Measurements from ENCODE around the gene TENM4.
"Not testable (repeated sequence)": the region's sequence is repeated elsewhere in the genome, so short reads cannot be mapped to it uniquely, and the experiment has no call there.

The TENM4 gene

DNA sequence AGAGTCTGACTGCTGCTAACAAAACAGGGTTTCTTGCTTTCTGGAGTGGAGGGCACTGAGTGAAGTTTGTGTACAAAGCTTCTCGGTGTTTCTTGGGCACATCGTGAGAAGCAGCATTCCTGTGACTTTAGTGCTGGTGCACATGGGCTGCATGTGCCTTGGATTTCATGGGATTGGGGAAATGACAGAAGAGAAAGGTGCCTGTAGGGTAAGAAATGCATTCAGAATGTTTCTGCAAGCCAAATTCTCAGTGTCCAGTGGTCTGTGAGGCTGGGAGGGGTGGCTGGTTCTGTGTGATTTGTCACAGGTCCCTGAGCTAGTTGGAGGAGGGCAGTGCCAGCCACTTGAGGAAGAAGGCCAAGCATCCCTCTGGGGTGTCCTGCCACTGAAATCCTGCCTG lies 462.0 kb downstream of the TENM4 start:
- Histone ChIP-seq H3K27ac (ENCODE audit: low read depth, low read length) (no peak overlapping the region), H3K27me3 (ENCODE audit: insufficient read depth, low read length) (no peaks in the 10 kb centered on the region), H3K4me3 (ENCODE audit: low read depth, low read length) (no peak overlapping the region), H3K4me1 (ENCODE audit: control insufficient read depth, insufficient read depth, low read length, unreplicated experiment) (no peaks in the 10 kb centered on the region), H2AFZ (ENCODE audit: low read length, unreplicated experiment) (no peak overlapping the region), H3K36me3 (ENCODE audit: insufficient read depth, low read length) (no peaks in the 10 kb centered on the region), H3K79me2 (ENCODE audit: control insufficient read depth, insufficient read depth, low read length, unreplicated experiment) (no peaks in the 10 kb centered on the region)

DNA sequence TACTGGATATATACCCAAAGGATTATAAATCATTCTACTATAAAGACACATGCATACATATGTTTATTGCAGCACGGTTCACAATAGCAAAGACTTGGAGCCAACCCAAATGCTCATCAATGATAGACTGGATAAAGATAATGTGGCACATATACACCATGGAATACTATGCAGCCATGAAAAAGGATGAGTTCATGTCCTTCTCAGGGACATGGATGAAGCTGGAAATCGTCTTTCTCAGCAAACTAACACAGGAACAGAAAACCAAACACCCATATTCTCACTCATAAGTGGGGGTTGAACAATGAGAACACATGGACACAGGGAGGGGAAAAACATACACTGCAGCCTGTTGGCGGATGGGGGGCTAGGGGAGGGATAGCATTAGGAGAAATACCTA lies 463.0 kb downstream of the TENM4 start:
- H2AFZ ChIP-seq (ENCODE audit: low read length, unreplicated experiment); H3K27me3 ChIP-seq (ENCODE audit: insufficient read depth, low read length); H3K4me1 ChIP-seq (ENCODE audit: control insufficient read depth, insufficient read depth, low read length, unreplicated experiment); H3K4me3 ChIP-seq (ENCODE audit: low read depth, low read length); H3K27ac ChIP-seq (ENCODE audit: low read depth, low read length); H3K79me2 ChIP-seq (ENCODE audit: control insufficient read depth, insufficient read depth, low read length, unreplicated experiment); H3K36me3 ChIP-seq (ENCODE audit: insufficient read depth, low read length): not testable (repeated sequence)

DNA sequence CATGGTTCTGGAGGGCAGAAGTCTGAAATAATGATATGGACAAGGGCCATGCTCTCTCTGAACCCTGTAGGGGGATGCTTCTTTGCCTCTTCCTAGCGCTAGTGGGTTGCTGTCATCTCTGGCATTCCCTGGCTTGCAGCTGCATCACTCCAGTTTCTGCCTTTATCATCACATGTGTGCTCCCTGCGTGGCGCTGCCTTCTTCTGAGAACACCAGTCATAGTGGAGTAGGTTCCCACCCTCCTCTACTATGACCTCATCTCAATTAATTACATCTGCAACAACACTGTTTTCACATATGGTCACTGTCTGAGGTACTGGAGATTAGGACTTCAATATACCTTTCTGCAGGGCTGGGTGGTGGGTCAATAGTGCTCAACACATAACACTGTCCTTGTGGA lies 463.8 kb downstream of the TENM4 start:
- Histone ChIP-seq H3K27me3 (ENCODE audit: insufficient read depth, low read length) (no peaks in the 10 kb centered on the region), H3K79me2 (ENCODE audit: control insufficient read depth, insufficient read depth, low read length, unreplicated experiment) (no peaks in the 10 kb centered on the region), H3K27ac (ENCODE audit: low read depth, low read length) (no peak overlapping the region), H3K4me1 (ENCODE audit: control insufficient read depth, insufficient read depth, low read length, unreplicated experiment) (no peaks in the 10 kb centered on the region), H3K36me3 (ENCODE audit: insufficient read depth, low read length) (no peaks in the 10 kb centered on the region), H2AFZ (ENCODE audit: low read length, unreplicated experiment) (no peak overlapping the region), H3K4me3 (ENCODE audit: low read depth, low read length) (no peak overlapping the region)

DNA sequence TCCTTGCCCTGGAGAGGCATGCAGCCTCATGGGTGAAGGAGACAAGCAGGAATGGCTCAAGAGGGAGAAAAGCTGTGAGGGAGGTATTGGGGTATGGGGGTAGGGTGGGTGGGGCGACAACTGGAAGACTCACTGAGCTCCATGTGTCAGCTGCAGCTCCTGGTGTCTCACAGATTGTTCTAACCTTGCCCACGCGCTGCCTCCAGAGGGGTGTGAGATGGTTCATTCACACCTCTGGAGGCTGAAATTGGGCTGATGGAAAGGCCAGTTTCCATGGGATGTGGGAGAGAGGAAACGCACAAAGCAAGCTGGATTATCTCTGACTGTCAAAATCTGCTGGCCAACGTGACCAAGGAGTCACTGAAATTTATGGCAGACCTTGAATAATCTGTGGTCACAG lies 465.7 kb downstream of the TENM4 start:
- Histone ChIP-seq H3K27me3 (ENCODE audit: insufficient read depth, low read length) (0 out of 2 replicates have a peak, but pooled peaks cover 2% of the 10 kb centered on the region), H3K27ac (ENCODE audit: low read depth, low read length) (no peak overlapping the region), H3K4me1 (ENCODE audit: control insufficient read depth, insufficient read depth, low read length, unreplicated experiment) (no peaks in the 10 kb centered on the region), H2AFZ (ENCODE audit: low read length, unreplicated experiment) (no peak overlapping the region), H3K79me2 (ENCODE audit: control insufficient read depth, insufficient read depth, low read length, unreplicated experiment) (no peaks in the 10 kb centered on the region), H3K36me3 (ENCODE audit: insufficient read depth, low read length) (no peaks in the 10 kb centered on the region), H3K4me3 (ENCODE audit: low read depth, low read length) (no peak overlapping the region)

DNA sequence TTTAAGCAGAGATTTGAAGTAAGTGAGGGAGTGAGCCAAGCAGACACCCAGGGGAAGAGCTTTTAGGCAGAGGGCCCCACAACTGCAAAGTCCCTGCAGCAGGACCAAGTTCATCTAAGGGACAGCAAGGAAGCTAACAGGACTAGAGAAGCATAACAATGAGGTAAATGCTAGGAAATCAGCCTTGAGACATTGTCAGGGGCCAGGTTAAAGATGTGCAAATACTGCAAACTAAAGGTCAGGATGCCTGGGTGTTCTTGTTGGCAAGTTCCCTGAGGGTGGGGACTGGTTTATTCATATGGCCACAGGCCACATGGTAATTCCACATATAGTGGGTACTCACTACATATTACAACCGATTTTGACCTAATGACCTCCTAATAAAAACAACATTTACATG lies 467.0 kb downstream of the TENM4 start:
- Histone ChIP-seq H3K4me3 (ENCODE audit: low read depth, low read length) (no peak overlapping the region), H3K79me2 (ENCODE audit: control insufficient read depth, insufficient read depth, low read length, unreplicated experiment) (no peaks in the 10 kb centered on the region), H3K27ac (ENCODE audit: low read depth, low read length) (no peak overlapping the region), H2AFZ (ENCODE audit: low read length, unreplicated experiment) (no peak overlapping the region), H3K36me3 (ENCODE audit: insufficient read depth, low read length) (no peaks in the 10 kb centered on the region), H3K4me1 (ENCODE audit: control insufficient read depth, insufficient read depth, low read length, unreplicated experiment) (no peaks in the 10 kb centered on the region), H3K27me3 (ENCODE audit: insufficient read depth, low read length) (peaks cover 13% of the 10 kb centered on the region)

DNA sequence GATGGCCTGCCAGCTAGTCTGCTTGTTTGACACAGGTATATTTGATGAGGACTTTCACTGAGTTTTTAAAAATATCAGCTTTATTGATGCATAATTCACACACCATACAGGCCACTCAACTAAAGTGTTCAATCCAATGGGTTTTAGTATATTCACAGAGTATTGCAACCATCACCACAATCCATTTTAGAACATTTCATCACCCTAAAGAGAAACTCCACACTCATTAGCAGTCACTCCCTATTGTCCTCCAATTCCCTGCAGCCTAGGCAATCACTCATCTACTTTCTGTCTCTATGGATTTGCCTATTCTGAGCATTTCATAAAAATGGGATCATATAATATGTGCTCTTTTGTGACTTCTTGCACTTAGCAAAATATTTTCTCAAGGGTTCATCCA lies 468.2 kb downstream of the TENM4 start:
- Histone ChIP-seq H3K4me3 (ENCODE audit: low read depth, low read length) (no peak overlapping the region), H2AFZ (ENCODE audit: low read length, unreplicated experiment) (no peak overlapping the region), H3K27ac (ENCODE audit: low read depth, low read length) (no peak overlapping the region), H3K27me3 (ENCODE audit: insufficient read depth, low read length) (peaks cover 20% of the 10 kb centered on the region), H3K79me2 (ENCODE audit: control insufficient read depth, insufficient read depth, low read length, unreplicated experiment) (no peaks in the 10 kb centered on the region), H3K4me1 (ENCODE audit: control insufficient read depth, insufficient read depth, low read length, unreplicated experiment) (no peaks in the 10 kb centered on the region), H3K36me3 (ENCODE audit: insufficient read depth, low read length) (no peaks in the 10 kb centered on the region)

DNA sequence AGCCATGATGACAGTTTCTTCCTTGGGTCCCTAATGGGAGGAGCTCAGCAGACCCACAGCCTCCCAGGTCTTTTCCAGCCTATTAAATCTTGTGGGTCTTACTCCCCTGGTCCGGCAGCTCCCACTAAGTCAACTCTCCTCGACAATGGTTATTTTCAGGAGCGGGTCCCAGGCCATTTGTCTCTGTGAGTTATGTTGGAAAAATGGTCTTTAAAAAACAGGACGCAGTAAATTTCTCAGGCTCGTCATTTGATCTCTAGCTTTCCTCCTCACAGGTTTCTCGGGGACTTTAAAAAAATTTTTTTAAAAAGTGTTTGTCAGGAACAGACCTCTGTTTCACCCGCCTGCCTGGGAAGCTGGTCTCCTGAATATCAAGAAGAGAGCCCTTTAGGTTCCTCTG lies 468.7 kb downstream of the TENM4 start:
- no peaks in the 10 kb centered on the region for H3K4me1 ChIP-seq (ENCODE audit: control insufficient read depth, insufficient read depth, low read length, unreplicated experiment)
- no peak overlapping the region for H3K27ac ChIP-seq (ENCODE audit: low read depth, low read length)
- no peak overlapping the region for H3K4me3 ChIP-seq (ENCODE audit: low read depth, low read length)
- H3K36me3 ChIP-seq (ENCODE audit: insufficient read depth, low read length): no peaks in the 10 kb centered on the region
- H3K79me2 ChIP-seq (ENCODE audit: control insufficient read depth, insufficient read depth, low read length, unreplicated experiment): no peaks in the 10 kb centered on the region
- H2AFZ ChIP-seq (ENCODE audit: low read length, unreplicated experiment): no peak overlapping the region
- peaks cover 23% of the 10 kb centered on the region for H3K27me3 ChIP-seq (ENCODE audit: insufficient read depth, low read length)

DNA sequence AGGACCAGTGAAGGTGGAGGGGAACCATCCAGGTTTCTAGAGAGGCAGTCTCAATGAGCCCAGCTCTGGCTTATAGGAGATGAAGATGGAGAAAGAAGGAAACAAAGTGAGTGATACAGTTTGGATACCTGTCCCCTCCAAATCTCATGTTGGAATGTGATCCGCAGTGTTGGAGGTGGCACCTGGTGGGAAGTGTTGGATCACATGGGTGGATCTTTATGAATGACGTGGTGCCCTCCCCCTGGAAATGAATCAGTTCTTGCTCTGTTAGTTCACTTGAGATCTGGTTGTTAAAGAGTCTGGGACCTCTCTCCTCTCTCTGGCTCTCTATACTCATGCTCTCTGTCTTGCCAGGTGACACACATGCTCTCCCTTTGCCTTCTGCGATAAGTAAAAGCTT lies 473.0 kb downstream of the TENM4 start:
- H3K27ac ChIP-seq (ENCODE audit: low read depth, low read length): no peak overlapping the region
- H3K4me3 ChIP-seq (ENCODE audit: low read depth, low read length): no peak overlapping the region
- H3K79me2 ChIP-seq (ENCODE audit: control insufficient read depth, insufficient read depth, low read length, unreplicated experiment): no peaks in the 10 kb centered on the region
- H3K36me3 ChIP-seq (ENCODE audit: insufficient read depth, low read length): no peaks in the 10 kb centered on the region
- no peaks in the 10 kb centered on the region for H3K4me1 ChIP-seq (ENCODE audit: control insufficient read depth, insufficient read depth, low read length, unreplicated experiment)
- H2AFZ ChIP-seq (ENCODE audit: low read length, unreplicated experiment): no peak overlapping the region
- peaks cover 30% of the 10 kb centered on the region for H3K27me3 ChIP-seq (ENCODE audit: insufficient read depth, low read length)

DNA sequence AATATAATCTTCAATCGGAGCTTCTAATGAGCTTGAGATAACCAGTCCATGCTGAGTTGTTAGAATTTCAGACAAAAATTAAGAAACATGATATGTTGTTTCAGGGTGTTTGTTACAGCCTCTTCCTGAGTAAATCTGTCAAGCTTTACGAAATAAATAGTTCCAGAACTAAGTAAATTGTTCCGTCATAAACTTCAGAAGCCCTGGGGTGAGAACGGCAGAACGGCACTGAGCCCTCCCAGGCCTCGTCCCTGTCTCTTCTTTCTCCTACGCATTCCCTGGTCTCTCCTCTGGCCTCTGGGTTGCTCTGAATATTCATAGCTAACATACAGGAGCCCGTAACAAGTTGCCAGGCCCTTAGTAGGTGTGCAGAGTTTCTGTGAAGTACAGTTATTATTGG lies 475.4 kb downstream of the TENM4 start:
- Histone ChIP-seq H2AFZ (ENCODE audit: low read length, unreplicated experiment) (no peak overlapping the region), H3K36me3 (ENCODE audit: insufficient read depth, low read length) (no peaks in the 10 kb centered on the region), H3K4me1 (ENCODE audit: control insufficient read depth, insufficient read depth, low read length, unreplicated experiment) (no peaks in the 10 kb centered on the region), H3K4me3 (ENCODE audit: low read depth, low read length) (no peak overlapping the region), H3K27me3 (ENCODE audit: insufficient read depth, low read length) (peaks cover 30% of the 10 kb centered on the region), H3K79me2 (ENCODE audit: control insufficient read depth, insufficient read depth, low read length, unreplicated experiment) (no peaks in the 10 kb centered on the region), H3K27ac (ENCODE audit: low read depth, low read length) (no peak overlapping the region)

DNA sequence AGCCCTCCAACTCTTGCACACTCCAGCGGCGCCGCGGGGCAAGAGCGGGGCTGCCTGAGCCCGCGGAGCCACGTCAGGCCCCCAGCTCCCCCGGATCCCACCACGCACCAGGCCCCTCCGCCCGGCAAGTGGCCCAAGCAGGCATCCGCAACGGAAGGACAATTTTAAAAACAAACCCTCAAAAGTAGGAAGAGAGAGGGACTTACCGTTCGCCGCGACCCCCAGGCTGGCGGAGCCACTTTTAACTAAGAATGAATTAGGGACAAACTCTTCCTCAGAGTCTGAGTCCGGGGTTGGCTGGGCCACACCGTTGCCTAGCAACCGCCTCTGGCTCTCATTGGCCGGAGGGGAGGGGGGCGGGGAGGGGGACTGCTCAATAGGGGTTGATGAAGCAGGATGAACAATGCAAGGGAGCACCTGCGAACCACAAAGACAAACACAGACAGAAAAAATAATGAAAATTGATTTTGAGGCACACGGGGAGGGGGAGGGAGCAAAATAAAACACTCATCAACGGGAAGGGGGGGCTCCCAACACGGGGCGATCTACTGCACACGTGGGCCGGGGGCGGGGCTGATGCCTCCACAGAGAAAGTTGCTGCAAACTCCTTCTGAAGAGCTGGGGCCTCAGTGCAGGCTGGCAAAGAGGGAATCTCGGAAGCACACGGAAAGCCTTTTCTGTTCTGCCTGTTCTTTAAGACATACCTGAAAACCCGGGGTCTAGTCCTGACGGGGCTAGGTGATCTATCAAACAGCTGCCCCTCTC lies 478.7 kb downstream of the TENM4 start:
- Histone ChIP-seq H3K36me3 (ENCODE audit: insufficient read depth, low read length) (no peaks in the 10 kb centered on the region), H3K4me3 (ENCODE audit: low read depth, low read length) (no peak overlapping the region), H3K4me1 (ENCODE audit: control insufficient read depth, insufficient read depth, low read length, unreplicated experiment) (peaks cover 12% of the 10 kb centered on the region), H2AFZ (ENCODE audit: low read length, unreplicated experiment) (no peak overlapping the region), H3K79me2 (ENCODE audit: control insufficient read depth, insufficient read depth, low read length, unreplicated experiment) (no peaks in the 10 kb centered on the region), H3K27ac (ENCODE audit: low read depth, low read length) (no peak overlapping the region), H3K27me3 (ENCODE audit: insufficient read depth, low read length) (peaks cover 7% of the 10 kb centered on the region; the same call in 1 of the 2 replicates)

DNA sequence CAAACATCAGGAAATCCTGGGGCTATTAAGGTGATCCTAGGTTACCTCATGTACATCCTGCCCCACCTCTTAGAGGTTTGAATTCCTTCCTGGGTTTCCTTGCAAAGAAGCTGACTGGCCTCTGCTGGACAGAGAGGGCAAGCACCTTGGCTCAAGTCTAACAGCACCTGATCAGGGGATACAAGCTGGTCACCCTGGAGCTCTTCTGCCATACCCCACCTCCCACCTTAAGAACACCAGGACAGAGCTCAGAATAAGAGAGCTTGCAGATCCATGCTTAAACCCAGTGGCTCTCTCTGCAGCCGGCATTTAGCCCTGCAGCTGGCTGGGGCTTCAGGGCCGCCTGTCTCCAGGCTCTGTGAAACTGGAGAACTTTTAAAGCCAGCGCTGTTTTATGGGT lies 479.6 kb downstream of the TENM4 start:
- Histone ChIP-seq H3K79me2 (ENCODE audit: control insufficient read depth, insufficient read depth, low read length, unreplicated experiment) (no peaks in the 10 kb centered on the region), H3K27me3 (ENCODE audit: insufficient read depth, low read length) (peaks cover 1% of the 10 kb centered on the region; the same call in 1 of the 2 replicates), H2AFZ (ENCODE audit: low read length, unreplicated experiment) (no peak overlapping the region), H3K36me3 (ENCODE audit: insufficient read depth, low read length) (no peaks in the 10 kb centered on the region), H3K27ac (ENCODE audit: low read depth, low read length) (no peak overlapping the region), H3K4me1 (ENCODE audit: control insufficient read depth, insufficient read depth, low read length, unreplicated experiment) (peaks cover 15% of the 10 kb centered on the region), H3K4me3 (ENCODE audit: low read depth, low read length) (no peak overlapping the region)
